ENCODE results near the gene AFDN. TPM values are rescaled to one million over a fixed set of nuclear protein-coding genes. Genes with fewer than 3 reads are reported as not detected.

AFDN gene
- total and polyA plus RNA-seq, 10 of the 15 experiments (the other 5 are each of a cell fraction or from before 2014, with no cell fraction given) = 5.7 to 68.2 (median 45.1) TPM

DNA sequence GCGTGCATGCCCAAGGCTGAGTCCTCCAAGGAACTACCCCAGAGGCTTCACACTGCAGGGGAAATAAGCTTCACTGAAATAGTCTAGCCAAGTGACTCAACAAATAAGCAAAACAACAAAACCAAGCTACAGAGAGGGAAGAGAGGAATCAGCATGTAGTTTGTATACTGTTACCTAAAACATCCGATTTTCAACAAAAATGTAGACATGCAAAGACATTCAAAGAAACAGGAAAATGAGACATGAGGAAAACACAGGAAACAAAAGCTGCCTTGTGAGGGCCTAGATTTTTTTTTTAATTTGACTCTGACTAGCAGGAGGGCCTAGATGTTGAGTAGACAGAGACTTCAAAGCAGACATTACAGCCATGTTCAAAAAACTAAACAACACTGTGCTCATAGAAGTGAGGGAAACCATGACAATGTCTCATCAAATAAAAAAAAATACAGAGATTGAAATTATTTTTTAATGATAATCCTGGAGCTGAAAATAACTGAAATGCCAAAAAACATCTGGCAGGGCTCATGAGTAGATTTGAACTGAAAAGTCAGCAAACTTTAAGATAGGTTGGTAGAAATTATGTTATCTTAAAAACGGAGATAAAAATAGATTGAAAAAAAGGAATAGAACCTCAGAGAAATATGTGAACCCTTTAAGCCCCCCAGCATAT lies 154.3 kb downstream of the AFDN start:
- no peak overlapping the region for H3K4me2 ChIP-seq (ENCODE audit: control insufficient read depth, insufficient read depth)
- in situ Hi-C loops (cut with MboI) = no loop called here
- H3K4me3 ChIP-seq = no peak overlapping the region
- TF ChIP-seq, protein P1, sequence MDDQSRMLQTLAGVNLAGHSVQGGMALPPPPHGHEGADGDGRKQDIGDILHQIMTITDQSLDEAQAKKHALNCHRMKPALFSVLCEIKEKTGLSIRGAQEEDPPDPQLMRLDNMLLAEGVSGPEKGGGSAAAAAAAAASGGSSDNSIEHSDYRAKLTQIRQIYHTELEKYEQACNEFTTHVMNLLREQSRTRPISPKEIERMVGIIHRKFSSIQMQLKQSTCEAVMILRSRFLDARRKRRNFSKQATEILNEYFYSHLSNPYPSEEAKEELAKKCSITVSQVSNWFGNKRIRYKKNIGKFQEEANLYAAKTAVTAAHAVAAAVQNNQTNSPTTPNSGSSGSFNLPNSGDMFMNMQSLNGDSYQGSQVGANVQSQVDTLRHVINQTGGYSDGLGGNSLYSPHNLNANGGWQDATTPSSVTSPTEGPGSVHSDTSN (IDR thresholded peaks at IDR 0.05; ENCODE audit: insufficient replicate concordance, low read depth, low read length) = no peak
- ATAC-seq (no peak), DNase-seq (ENCODE audit: low read depth, low spot score) (no peak), FAIRE-seq (no peak)
- no peaks in the 10 kb centered on the region for H3K9me3 ChIP-seq (replicated peaks; ENCODE audit: control insufficient read depth, insufficient read depth, low read length)
- H3K27ac ChIP-seq (ENCODE audit: control insufficient read depth, insufficient read depth) = no peak overlapping the region
- H3K4me1 ChIP-seq (ENCODE audit: control insufficient read depth, insufficient read depth, low read length) = no peaks in the 10 kb centered on the region
- intact Hi-C loops (cut with micrococcal nuclease; ENCODE audit: unreplicated experiment) = no loop called here
- no TSS peak for BruUV-seq (replicated peaks)
- RAD21 ChIA-PET (ENCODE audit: unreplicated experiment) = no interaction called here
- H3K36me3 ChIP-seq (ENCODE audit: control insufficient read depth in 2 of 2, insufficient read depth in 2 of 2, low read length in 1 of 2) = no peaks in the 10 kb centered on the region
- H3K79me2 ChIP-seq (ENCODE audit: control insufficient read depth, insufficient read depth, low read length) = no peaks in the 10 kb centered on the region
- 47% methylated on average over 3 of the region's 3 CpGs for WGBS (ENCODE audit: insufficient coverage, insufficient replicate concordance, low lambda C conversion rate, missing lambda C conversion rate)
- H3K9ac ChIP-seq (ENCODE audit: control insufficient read depth, insufficient read depth, low read length) = no peak overlapping the region
- SMC1A ChIA-PET (ENCODE audit: uncharacterized antibody, unreplicated experiment) = no interaction called here
- no peaks in the 10 kb centered on the region for H4K20me1 ChIP-seq (ENCODE audit: control insufficient read depth, insufficient read depth)
- POLR2A ChIA-PET = no interaction called here
- H3K27me3 ChIP-seq (replicated peaks in 1 of 2; ENCODE audit: control insufficient read depth in 2 of 2, insufficient read depth in 2 of 2, low read length in 1 of 2) = no peaks in the 10 kb centered on the region
- CTCF ChIA-PET = no interaction called here
- H2AFZ ChIP-seq (ENCODE audit: control insufficient read depth, low read depth, low read length) = no peak overlapping the region

DNA sequence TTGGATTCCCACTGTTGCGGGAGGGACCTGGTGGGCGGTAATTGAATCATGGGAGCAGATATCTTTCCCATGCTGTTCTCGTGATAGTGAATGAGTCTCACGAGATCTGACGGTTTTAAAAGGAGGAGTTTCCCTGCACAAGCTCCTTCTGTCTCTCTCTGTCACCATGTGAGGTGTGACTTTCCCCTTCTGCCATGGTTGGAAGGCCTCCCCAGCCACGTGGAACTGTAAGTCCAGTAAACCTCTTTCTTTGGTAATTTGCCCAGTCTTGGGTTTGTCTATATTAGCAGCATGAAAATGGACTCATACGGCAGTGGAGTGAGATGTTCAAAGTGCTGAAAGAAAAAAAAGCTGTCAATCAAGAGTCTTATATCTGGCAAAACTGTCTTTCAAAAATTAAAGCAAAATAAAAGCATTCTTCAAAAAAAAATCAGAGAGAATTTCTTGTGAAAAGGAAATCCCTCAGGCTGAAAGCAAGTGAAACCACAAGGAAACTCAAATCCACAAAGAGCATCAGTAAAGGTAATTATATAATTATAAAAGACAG lies 155.3 kb downstream of the AFDN start:
- ChIA-PET CTCF (no interaction called here), SMC1A (ENCODE audit: uncharacterized antibody, unreplicated experiment) (no interaction called here), RAD21 (ENCODE audit: unreplicated experiment) (no interaction called here), POLR2A (no interaction called here)
- in situ Hi-C loops (cut with MboI) (no loop called here), intact Hi-C loops (cut with micrococcal nuclease; ENCODE audit: unreplicated experiment) (no loop called here)
- ATAC-seq = no peak
- H4K20me1 ChIP-seq (ENCODE audit: control insufficient read depth, insufficient read depth) = no peaks in the 10 kb centered on the region
- WGBS (ENCODE audit: insufficient coverage, insufficient replicate concordance, low lambda C conversion rate, missing lambda C conversion rate) = 54% methylated on average over 7 of the region's 7 CpGs
- no peak for DNase-seq (ENCODE audit: low read depth, low spot score)
- no peaks in the 10 kb centered on the region for H3K27me3 ChIP-seq (replicated peaks in 1 of 2; ENCODE audit: control insufficient read depth in 2 of 2, insufficient read depth in 2 of 2, low read length in 1 of 2)
- no peak overlapping the region for H3K4me3 ChIP-seq
- no peak overlapping the region for H3K4me2 ChIP-seq (ENCODE audit: control insufficient read depth, insufficient read depth)
- FAIRE-seq = no peak
- no peak overlapping the region for H3K9ac ChIP-seq (ENCODE audit: control insufficient read depth, insufficient read depth, low read length)
- H3K27ac ChIP-seq (ENCODE audit: control insufficient read depth, insufficient read depth) = no peak overlapping the region
- H3K36me3 ChIP-seq (ENCODE audit: control insufficient read depth in 2 of 2, insufficient read depth in 2 of 2, low read length in 1 of 2) = no peaks in the 10 kb centered on the region
- H3K79me2 ChIP-seq (ENCODE audit: control insufficient read depth, insufficient read depth, low read length) = no peaks in the 10 kb centered on the region
- no peak overlapping the region for H2AFZ ChIP-seq (ENCODE audit: control insufficient read depth, low read depth, low read length)
- H3K4me1 ChIP-seq (ENCODE audit: control insufficient read depth, insufficient read depth, low read length) = no peaks in the 10 kb centered on the region
- BruUV-seq (replicated peaks) = no TSS peak
- H3K9me3 ChIP-seq (replicated peaks; ENCODE audit: control insufficient read depth, insufficient read depth, low read length) = no peaks in the 10 kb centered on the region
- TF ChIP-seq SMC3 (IDR thresholded peaks at IDR 0.05; ENCODE audit: borderline replicate concordance, low read length) = no peak
- no peak for TF ChIP-seq FOS (IDR thresholded peaks at IDR 0.05; ENCODE audit: borderline replicate concordance, extremely low read depth, insufficient read length)
- no peak for TF ChIP-seq ESRRA (IDR thresholded peaks at IDR 0.05; ENCODE audit: low read length)
- TF ChIP-seq FOXM1 (IDR thresholded peaks at IDR 0.05; ENCODE audit: low read depth, low read length) = no peak
- no peak for TF ChIP-seq HCFC1 (IDR thresholded peaks at IDR 0.05; ENCODE audit: low read length)
- no peak for TF ChIP-seq NFYA (IDR thresholded peaks at IDR 0.05; ENCODE audit: borderline replicate concordance, low read depth, low read length)
- TF ChIP-seq ZNF207 (IDR thresholded peaks at IDR 0.05; ENCODE audit: borderline replicate concordance) = no peak
- TF ChIP-seq SPI1 (IDR thresholded peaks at IDR 0.05; ENCODE audit: borderline replicate concordance, insufficient read depth, low read depth, low read length) = no peak
- TF ChIP-seq MEF2B (IDR thresholded peaks at IDR 0.05; ENCODE audit: partially characterized antibody, poor library complexity, severe bottlenecking) = no peak
- no peak for TF ChIP-seq TCF12 (IDR thresholded peaks at IDR 0.05; ENCODE audit: low read depth, low read length)
- TF ChIP-seq BMI1 (IDR thresholded peaks at IDR 0.05; ENCODE audit: borderline replicate concordance) = no peak
- TF ChIP-seq IRF4 (IDR thresholded peaks at IDR 0.05; ENCODE audit: low read depth, low read length) = no peak
- TF ChIP-seq, protein P2, sequence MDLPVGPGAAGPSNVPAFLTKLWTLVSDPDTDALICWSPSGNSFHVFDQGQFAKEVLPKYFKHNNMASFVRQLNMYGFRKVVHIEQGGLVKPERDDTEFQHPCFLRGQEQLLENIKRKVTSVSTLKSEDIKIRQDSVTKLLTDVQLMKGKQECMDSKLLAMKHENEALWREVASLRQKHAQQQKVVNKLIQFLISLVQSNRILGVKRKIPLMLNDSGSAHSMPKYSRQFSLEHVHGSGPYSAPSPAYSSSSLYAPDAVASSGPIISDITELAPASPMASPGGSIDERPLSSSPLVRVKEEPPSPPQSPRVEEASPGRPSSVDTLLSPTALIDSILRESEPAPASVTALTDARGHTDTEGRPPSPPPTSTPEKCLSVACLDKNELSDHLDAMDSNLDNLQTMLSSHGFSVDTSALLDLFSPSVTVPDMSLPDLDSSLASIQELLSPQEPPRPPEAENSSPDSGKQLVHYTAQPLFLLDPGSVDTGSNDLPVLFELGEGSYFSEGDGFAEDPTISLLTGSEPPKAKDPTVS (IDR thresholded peaks at IDR 0.05; ENCODE audit: low read depth, low read length) = no peak
- TF ChIP-seq NRF1 (conservative IDR thresholded peaks at IDR 0.05; ENCODE audit: low read depth, low read length) = no peak

All from GM12878 (cell line).